CD4-positive, alpha-beta T cell treated with Interleukin-1 beta for 1 hour (primary cell): ENCODE measurements around the gene VGLL3.
"Not testable (repeated sequence)": the region's sequence is repeated elsewhere in the genome, so short reads cannot be mapped to it uniquely, and the experiment has no call there.

Experiments
- DNase-seq, 2 donors: peaks; one replicate each; pipeline ENCODE4 v3.0.0-alpha.2; 2020 to 2022

VGLL3 gene

GRCh38 chr3:86990734-86991481, at the start of gene VGLL3:
TSS of gene VGLL3 (minus strand) at chr3:86991149. CDS start at chr3:86990743, 406 bp downstream.
- DNase-seq = no peak

GRCh38 chr3:87037652-87038051, 46.7 kb upstream of the VGLL3 start:
- no peak for DNase-seq

GRCh38 chr3:87036671-87037070, 45.7 kb upstream of the VGLL3 start:
- no peak for DNase-seq

GRCh38 chr3:87035339-87035738, 44.4 kb upstream of the VGLL3 start:
- DNase-seq = no peak

GRCh38 chr3:87033205-87033604, 42.3 kb upstream of the VGLL3 start:
- no peak for DNase-seq

- DNase-seq = no peak
Observed at GRCh38 chr3:87025661-87026645, 35.0 kb upstream of the VGLL3 start.

- not testable (repeated sequence) for DNase-seq
Observed at GRCh38 chr3:87017370-87017769, 26.4 kb upstream of the VGLL3 start.

- DNase-seq = no peak
Observed at GRCh38 chr3:87009271-87009670, 18.3 kb upstream of the VGLL3 start.

GRCh38 chr3:87006844-87007439, 16.0 kb upstream of the VGLL3 start:
- DNase-seq = no peak

GRCh38 chr3:87004883-87005282, 13.9 kb upstream of the VGLL3 start:
- DNase-seq = no peak

GRCh38 chr3:87002346-87002745, 11.4 kb upstream of the VGLL3 start:
- DNase-seq = no peak

GRCh38 chr3:87001473-87002098, 10.6 kb upstream of the VGLL3 start:
- DNase-seq = no peak

- no peak for DNase-seq
Observed at GRCh38 chr3:87000940-87001339, 10.0 kb upstream of the VGLL3 start.

- DNase-seq = no peak
Observed at GRCh38 chr3:86998569-86998968, 7.6 kb upstream of the VGLL3 start.

- DNase-seq = no peak
Observed at GRCh38 chr3:86996261-86996955, 5.5 kb upstream of the VGLL3 start.

GRCh38 chr3:86995537-86995936, 4.6 kb upstream of the VGLL3 start:
- DNase-seq = no peak

- no peak for DNase-seq
Observed at GRCh38 chr3:86993704-86994103, 2.8 kb upstream of the VGLL3 start.

- DNase-seq = no peak
Observed at GRCh38 chr3:86991840-86992435, 989 bp upstream of the VGLL3 start.

- no peak for DNase-seq
Observed at GRCh38 chr3:86991482-86991815, 500 bp upstream of the VGLL3 start.

- no peak for DNase-seq
Observed at GRCh38 chr3:86990012-86990733, 776 bp downstream of the VGLL3 start.

- no peak for DNase-seq
Observed at GRCh38 chr3:86989611-86990010, 1.3 kb downstream of the VGLL3 start.
